Activated naive CD4-positive, alpha-beta T cell treated with anti-CD3 and anti-CD28 coated beads for 36 hours (primary cell): ENCODE measurements around the gene USP21. TPM values are rescaled to one million over a fixed set of nuclear protein-coding genes. Genes with fewer than 3 reads are reported as not detected.

Source experiments
- CTCF ChIA-PET: fragments of 350-600 bp; sonication (Branson Sonifier 250); formaldehyde crosslinking; loops from one replicate; lab custom pipeline; 2021; ENCODE audit warnings: antibody characterized with exemption; lab: Charles Lee
- DNase-seq: peaks from one replicate; pipeline ENCODE4 v3.0.0-alpha.2; 2020
- H3K27ac Mint-ChIP-seq: one replicate; pipeline ENCODE4 v1.8.0; 2021; ENCODE audit warnings: mild to moderate bottlenecking, mixed read lengths
- H3K27me3 Mint-ChIP-seq: one replicate; pipeline ENCODE4 v1.8.0; 2021; ENCODE audit warnings: low read depth, mixed read lengths
- H3K36me3 Mint-ChIP-seq: one replicate; pipeline ENCODE4 v1.8.0; 2021; ENCODE audit warnings: low read depth, mixed read lengths
- H3K4me1 Mint-ChIP-seq: one replicate; pipeline ENCODE4 v1.8.0; 2021; ENCODE audit warnings: low read depth, mixed read lengths
- H3K4me3 Mint-ChIP-seq: one replicate; pipeline ENCODE4 v1.8.0; 2021; ENCODE audit warnings: mild to moderate bottlenecking, moderate library complexity, mixed read lengths
- H3K9me3 Mint-ChIP-seq: one replicate; pipeline ENCODE4 v1.8.0; 2021; ENCODE audit warnings: mixed read lengths
- intact Hi-C: fragments of 100-400 bp; cut with micrococcal nuclease; formaldehyde crosslinking; loops from one replicate; pipeline ENCODE4 v1.15.1; 2023
- total RNA-seq, 2 experiments: library from RNA; stranded (reverse); gene quantifications; one replicate each; pipeline ENCODE4 v1.2.3, GENCODE V29; 2021

Gene USP21
- total RNA-seq, 2 experiments from 2014 or later = 35.7 to 36.1 TPM

DNA sequence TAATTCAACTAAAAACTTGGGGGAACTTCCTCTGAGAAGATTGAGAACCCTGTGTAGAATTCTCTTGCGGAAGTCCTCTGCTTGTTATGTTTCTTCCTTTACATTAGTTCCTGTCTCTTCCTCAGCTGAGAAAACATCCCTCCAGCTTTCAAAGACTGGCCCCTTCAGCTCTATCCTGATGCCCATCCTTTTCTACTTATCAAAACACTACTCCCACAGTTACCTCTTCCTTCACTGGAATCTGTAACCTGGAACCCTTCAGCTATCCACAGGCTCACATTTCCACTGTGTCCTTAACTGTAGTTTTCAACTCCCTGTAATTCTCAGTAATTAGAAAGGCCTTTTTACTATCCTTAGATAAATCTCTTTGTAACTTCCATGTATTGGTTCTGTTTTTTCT lies 20.9 kb upstream of the USP21 start:
- H3K4me1 Mint-ChIP-seq = peaks cover 4% of the 10 kb centered on the region
- peaks cover 2% of the 10 kb centered on the region for H3K36me3 Mint-ChIP-seq
- no peaks in the 10 kb centered on the region for H3K27me3 Mint-ChIP-seq
- H3K4me3 Mint-ChIP-seq = no peak overlapping the region
- CTCF ChIA-PET = interaction anchor here (0.6 to 7.8 kb wide), 16 partner anchors 9 to 304 kb away, joined by 3 to 45 read pairs (median 4); partner anchors contain the start of genes ARHGAP30 and KLHDC9
- no peaks in the 10 kb centered on the region for H3K9me3 Mint-ChIP-seq
- H3K27ac Mint-ChIP-seq = no peak overlapping the region
- intact Hi-C loops = loop anchor here (2.0 to 10.0 kb wide), 2 partner anchors 40 to 304 kb away; partner anchors contain the start of gene KLHDC9
- DNase-seq = no peak

DNA sequence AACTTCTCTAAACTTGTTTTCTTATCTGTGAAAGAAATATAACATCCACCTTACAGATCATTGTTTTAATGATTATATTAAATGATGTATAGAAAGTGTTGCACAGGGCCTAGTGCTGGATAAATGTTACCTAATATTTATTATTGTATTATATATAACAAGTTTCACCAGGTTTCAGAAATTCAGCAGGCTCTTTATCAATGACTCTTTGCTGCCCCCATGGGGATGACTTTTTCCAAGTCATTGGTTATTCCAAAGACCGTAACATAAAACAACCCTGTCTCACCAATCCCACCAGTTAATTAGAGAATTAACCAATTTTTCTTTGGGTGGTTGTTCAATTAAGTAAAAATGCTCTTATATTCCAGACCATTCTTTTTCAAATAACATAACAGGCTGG lies 19.5 kb upstream of the USP21 start:
- peaks cover 2% of the 10 kb centered on the region for H3K36me3 Mint-ChIP-seq
- no peak overlapping the region for H3K27ac Mint-ChIP-seq
- intact Hi-C loops = loop anchor here (1.0 to 10.0 kb wide), 4 partner anchors 41 to 305 kb away; partner anchors contain the start of gene KLHDC9
- no peaks in the 10 kb centered on the region for H3K27me3 Mint-ChIP-seq
- no peak overlapping the region for H3K4me3 Mint-ChIP-seq
- H3K4me1 Mint-ChIP-seq = peaks cover 4% of the 10 kb centered on the region
- CTCF ChIA-PET = interaction anchor here (0.5 to 7.8 kb wide), 8 partner anchors 8 to 143 kb away, joined by 3 to 45 read pairs (median 6); partner anchors contain the start of gene ARHGAP30
- no peaks in the 10 kb centered on the region for H3K9me3 Mint-ChIP-seq
- peak; percentile 71 for DNase-seq

DNA sequence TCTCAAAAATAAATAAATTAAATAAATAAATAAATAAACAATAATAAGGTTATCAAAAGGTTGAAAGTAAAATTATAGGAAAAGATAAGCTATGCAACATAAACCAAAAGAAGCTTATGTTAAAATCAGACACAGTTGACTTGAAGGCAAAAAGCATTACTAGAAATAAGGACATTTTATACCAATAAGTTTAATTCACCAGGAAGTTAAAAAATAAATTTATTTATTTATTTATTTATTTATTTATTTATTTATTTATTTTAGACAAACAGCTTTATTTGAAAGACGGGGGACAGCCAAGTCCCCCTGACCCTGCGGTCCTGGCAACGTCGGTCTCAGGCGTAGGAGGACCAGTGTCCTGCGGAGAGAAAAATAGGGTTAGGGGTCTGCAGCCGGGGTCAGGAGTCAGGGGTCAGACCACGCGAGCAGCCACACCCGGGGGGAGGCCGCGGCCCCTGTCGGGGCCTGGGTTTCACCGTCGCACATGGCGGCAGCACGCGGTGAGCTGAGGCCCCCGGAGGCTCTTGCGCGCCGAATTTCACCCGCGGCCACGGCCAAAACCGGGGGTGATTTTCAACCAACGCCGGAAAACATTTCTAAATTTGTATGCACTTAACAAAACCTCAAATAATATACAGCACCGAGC lies 18.4 kb upstream of the USP21 start:
- intact Hi-C loops = no loop called here
- H3K4me3 Mint-ChIP-seq = no peak overlapping the region
- H3K9me3 Mint-ChIP-seq = no peaks in the 10 kb centered on the region
- H3K4me1 Mint-ChIP-seq = peaks cover 4% of the 10 kb centered on the region
- no peaks in the 10 kb centered on the region for H3K36me3 Mint-ChIP-seq
- no peak for DNase-seq
- no peak overlapping the region for H3K27ac Mint-ChIP-seq
- CTCF ChIA-PET = interaction anchor here (0.7 to 7.8 kb wide), 11 partner anchors 8 to 187 kb away, joined by 3 to 45 read pairs (median 4); partner anchors contain the start of genes DEDD and PPOX
- H3K27me3 Mint-ChIP-seq = no peaks in the 10 kb centered on the region

DNA sequence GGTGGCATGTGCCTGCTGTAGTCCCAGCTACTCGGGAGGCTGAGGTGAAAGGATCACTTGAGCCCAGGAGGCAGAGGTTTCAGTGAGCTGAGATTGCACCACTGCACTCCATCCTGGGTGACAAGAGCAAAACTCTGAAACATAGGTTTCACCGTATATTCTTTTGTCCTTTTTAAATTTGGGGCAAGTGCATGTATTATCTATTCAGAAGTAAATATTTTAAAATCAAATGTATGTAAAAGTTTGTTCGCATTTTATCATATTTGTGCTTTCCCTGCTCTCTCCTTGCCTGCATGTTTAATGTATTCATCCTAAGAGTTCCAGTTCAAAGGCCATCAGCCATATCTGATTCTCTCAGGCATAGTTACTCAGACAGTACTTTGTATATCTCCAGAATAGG lies 13.5 kb upstream of the USP21 start:
- H3K27ac Mint-ChIP-seq = no peak overlapping the region
- no peaks in the 10 kb centered on the region for H3K36me3 Mint-ChIP-seq
- no peaks in the 10 kb centered on the region for H3K27me3 Mint-ChIP-seq
- H3K4me1 Mint-ChIP-seq = no peaks in the 10 kb centered on the region
- no peak for DNase-seq
- intact Hi-C loops = no loop called here
- H3K9me3 Mint-ChIP-seq = no peaks in the 10 kb centered on the region
- CTCF ChIA-PET = interaction anchor here (0.9 kb wide), 1 partner anchor 10 kb away, joined by 3 read pairs; no protein-coding TSS in a partner anchor
- H3K4me3 Mint-ChIP-seq = no peak overlapping the region

DNA sequence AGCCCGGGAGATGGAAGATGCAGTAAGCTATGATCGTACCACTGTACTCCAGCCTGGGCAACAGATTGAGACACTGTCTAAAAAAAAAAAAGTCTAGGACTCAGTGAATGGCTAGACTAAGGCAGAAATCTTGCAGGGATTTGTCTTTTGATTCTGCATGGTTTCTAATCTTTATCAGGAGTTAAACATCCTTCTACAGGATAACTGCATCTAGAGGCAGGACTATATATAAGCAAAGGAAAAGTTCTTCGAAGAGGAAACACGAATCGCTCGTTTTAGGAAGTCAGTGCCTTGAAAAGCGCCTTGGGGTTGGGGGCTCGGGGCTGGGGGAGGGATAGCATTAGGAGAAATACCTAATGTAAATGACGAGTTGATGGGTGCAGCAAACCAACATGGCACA lies 6.1 kb upstream of the USP21 start:
- peaks cover 16% of the 10 kb centered on the region for H3K4me1 Mint-ChIP-seq
- no peaks in the 10 kb centered on the region for H3K27me3 Mint-ChIP-seq
- DNase-seq = no peak
- peak overlapping the region; percentile 81 for H3K27ac Mint-ChIP-seq
- peaks cover 3% of the 10 kb centered on the region for H3K36me3 Mint-ChIP-seq
- peak overlapping the region; percentile 95 for H3K4me3 Mint-ChIP-seq
- CTCF ChIA-PET = interaction anchor here (1.3 to 2.5 kb wide), 3 partner anchors 12 to 49 kb away, joined by 3 to 22 read pairs (median 3); partner anchors contain the start of genes NDUFS2 and PPOX
- intact Hi-C loops = loop anchor here (1.0 kb wide), 5 partner anchors 21 to 107 kb away; partner anchors contain the start of gene DEDD
- H3K9me3 Mint-ChIP-seq = no peaks in the 10 kb centered on the region

DNA sequence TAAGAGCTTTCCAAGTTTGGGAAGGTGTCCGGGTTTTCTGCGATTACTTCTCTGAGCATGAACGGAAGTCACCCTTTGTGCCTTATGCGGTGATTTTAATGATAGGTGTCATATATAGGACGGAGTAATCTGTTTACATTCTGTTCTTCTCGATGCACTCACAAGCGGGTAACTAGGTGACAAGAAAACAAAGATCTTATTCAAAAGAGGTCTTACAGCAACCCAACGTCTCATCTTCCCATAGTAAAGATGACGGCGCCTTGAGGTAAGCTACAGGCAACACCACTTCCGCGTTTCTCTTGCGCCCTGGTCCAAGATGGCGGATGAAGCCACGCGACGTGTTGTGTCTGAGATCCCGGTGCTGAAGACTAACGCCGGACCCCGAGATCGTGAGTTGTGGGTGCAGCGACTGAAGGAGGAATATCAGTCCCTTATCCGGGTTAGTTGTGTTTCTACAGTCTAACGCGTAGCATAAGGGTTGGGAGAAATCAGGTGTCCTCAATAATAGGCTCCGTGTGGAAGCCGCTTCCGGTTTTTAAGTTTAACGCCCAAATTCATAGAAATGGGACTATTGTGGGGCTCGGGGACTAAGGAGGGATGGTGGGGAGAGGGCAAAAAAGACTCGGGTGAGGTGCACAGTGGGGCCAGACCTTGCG lies 5.5 kb upstream of the USP21 start, which contains the start of gene UFC1:
TSS of gene UFC1 (plus strand) at position 297 of the 656 bp plus-strand sequence. CDS start at position 317, 20 bp downstream.
- H3K9me3 Mint-ChIP-seq = no peaks in the 10 kb centered on the region
- H3K36me3 Mint-ChIP-seq = peaks cover 3% of the 10 kb centered on the region
- intact Hi-C loops = loop anchor here (1.0 kb wide), 5 partner anchors 22 to 108 kb away; partner anchors contain the start of gene DEDD
- H3K27me3 Mint-ChIP-seq = no peaks in the 10 kb centered on the region
- peak within 1 kb of the TSS; percentile 95 for H3K4me3 Mint-ChIP-seq
- peaks cover 22% of the 10 kb centered on the region for H3K4me1 Mint-ChIP-seq
- DNase-seq = peak; percentile 88
- CTCF ChIA-PET = interaction anchor here (1.3 to 2.5 kb wide), 2 partner anchors 12 to 49 kb away, joined by 3 to 22 read pairs; partner anchors contain the start of genes NDUFS2 and PPOX
- H3K27ac Mint-ChIP-seq = peak within 1 kb of the TSS; percentile 99

DNA sequence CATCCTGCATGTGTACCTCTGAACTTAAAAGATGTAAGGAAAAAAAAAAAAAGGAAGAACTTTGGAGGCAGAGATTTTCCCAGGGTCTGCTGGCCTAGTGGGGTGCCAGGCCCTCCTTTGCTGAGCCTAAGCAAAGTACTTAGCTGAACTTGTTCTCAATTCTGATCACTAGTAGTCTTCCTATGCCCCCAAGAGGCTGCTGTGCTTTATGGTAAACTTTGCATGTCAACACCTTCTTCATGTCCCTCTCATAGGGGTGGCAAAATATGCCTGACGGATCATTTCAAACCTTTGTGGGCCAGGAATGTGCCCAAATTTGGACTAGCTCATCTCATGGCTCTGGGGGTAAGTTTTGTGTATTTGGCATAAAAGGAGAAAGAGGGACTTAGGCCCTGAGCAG lies 1.4 kb upstream of the USP21 start:
- Mint-ChIP-seq H3K36me3 (peaks cover 14% of the 10 kb centered on the region), H3K27ac (peak overlapping the region; percentile 2), H3K9me3 (no peaks in the 10 kb centered on the region), H3K4me1 (peaks cover 54% of the 10 kb centered on the region), H3K4me3 (peak overlapping the region; percentile 5), H3K27me3 (no peaks in the 10 kb centered on the region)
- DNase-seq = no peak
- CTCF ChIA-PET = interaction anchor here (0.7 to 2.5 kb wide), 4 partner anchors 9 to 25 kb away, joined by 3 to 19 read pairs (median 4); partner anchors contain the start of gene PPOX
- intact Hi-C loops = loop anchor here (2.0 kb wide), 3 partner anchors 19 to 89 kb away; partner anchors contain the start of genes ARHGAP30, B4GALT3 and NDUFS2

DNA sequence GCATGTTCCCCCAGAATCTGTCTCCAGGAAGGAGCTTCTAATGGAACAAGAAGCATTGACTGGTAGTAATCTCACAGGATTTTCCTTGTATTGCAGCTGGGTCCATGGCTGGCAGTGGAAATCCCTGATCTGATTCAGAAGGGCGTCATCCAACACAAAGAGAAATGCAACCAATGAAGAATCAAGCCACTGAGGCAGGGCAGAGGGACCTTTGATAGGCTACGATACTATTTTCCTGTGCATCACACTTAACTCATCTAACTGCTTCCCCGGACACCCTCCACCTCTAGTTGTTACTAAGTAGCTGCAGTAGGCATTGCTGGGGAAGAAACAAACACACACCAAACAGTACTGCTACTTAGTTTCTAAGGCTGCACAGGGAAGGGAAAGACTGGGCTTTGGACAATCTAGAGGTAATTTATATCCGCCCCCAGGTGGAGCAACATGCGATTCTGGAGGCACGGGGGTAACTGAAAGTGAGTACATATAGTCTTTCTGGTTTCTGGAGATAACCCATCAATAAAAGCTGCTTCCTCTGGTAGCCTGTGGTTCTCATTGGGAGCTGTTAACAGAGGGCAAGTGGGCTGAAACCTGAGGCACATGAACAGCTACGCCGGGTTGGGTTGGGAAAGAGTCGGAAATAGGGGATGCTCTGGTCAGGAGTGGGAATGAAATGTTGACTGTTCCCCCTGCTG lies 837 bp upstream of the USP21 start:
- no peaks in the 10 kb centered on the region for H3K9me3 Mint-ChIP-seq
- DNase-seq = no peak
- peak overlapping the region; percentile 82 for H3K4me3 Mint-ChIP-seq
- H3K27me3 Mint-ChIP-seq = no peaks in the 10 kb centered on the region
- intact Hi-C loops = loop anchor here (2.0 kb wide), 3 partner anchors 18 to 90 kb away; partner anchors contain the start of genes ARHGAP30, B4GALT3 and NDUFS2
- H3K27ac Mint-ChIP-seq = no peak overlapping the region
- H3K36me3 Mint-ChIP-seq = peaks cover 18% of the 10 kb centered on the region
- H3K4me1 Mint-ChIP-seq = peaks cover 57% of the 10 kb centered on the region
- CTCF ChIA-PET = interaction anchor here (0.7 to 2.5 kb wide), 5 partner anchors 8 to 63 kb away, joined by 3 to 19 read pairs (median 3); partner anchors contain the start of gene PPOX

DNA sequence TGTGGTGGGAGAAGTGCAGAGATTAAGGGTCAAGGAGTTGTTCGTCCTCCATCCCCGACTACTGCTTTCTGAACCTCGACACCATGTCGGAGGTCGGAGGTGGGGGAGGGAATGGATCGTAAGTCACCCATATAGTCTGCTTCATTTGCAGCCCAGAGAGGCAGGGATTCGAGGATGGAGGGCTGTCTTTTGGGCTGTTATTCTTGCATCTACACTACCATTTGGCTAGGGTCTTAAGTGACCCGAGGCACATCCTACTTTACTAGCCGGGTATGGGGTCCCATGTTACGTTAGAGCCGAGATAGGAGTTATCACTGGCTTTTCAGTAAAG lies 578 bp downstream of the USP21 start:
- DNase-seq = no peak
- H3K4me1 Mint-ChIP-seq = peaks cover 57% of the 10 kb centered on the region
- CTCF ChIA-PET = no interaction called here
- H3K27ac Mint-ChIP-seq = peak overlapping the region; percentile 54
- peak overlapping the region; percentile 82 for H3K4me3 Mint-ChIP-seq
- no peaks in the 10 kb centered on the region for H3K27me3 Mint-ChIP-seq
- intact Hi-C loops = loop anchor here (2.0 kb wide), 3 partner anchors 17 to 91 kb away; partner anchors contain the start of genes ARHGAP30, B4GALT3 and NDUFS2
- peaks cover 20% of the 10 kb centered on the region for H3K36me3 Mint-ChIP-seq
- no peaks in the 10 kb centered on the region for H3K9me3 Mint-ChIP-seq

DNA sequence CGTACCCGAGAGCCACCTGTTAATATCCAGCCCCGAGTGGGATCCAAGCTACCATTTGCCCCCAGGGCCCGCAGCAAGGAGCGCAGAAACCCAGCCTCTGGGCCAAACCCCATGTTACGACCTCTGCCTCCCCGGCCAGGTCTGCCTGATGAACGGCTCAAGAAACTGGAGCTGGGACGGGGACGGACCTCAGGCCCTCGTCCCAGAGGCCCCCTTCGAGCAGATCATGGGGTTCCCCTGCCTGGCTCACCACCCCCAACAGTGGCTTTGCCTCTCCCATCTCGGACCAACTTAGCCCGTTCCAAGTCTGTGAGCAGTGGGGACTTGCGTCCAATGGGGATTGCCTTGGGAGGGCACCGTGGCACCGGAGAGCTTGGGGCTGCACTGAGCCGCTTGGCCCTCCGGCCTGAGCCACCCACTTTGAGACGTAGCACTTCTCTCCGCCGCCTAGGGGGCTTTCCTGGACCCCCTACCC lies 1.4 kb downstream of the USP21 start:
- H3K4me3 Mint-ChIP-seq = peak overlapping the region; percentile 82
- peaks cover 55% of the 10 kb centered on the region for H3K4me1 Mint-ChIP-seq
- no peak overlapping the region for H3K27ac Mint-ChIP-seq
- CTCF ChIA-PET = interaction anchor here (0.6 kb wide), 1 partner anchor 65 kb away, joined by 3 read pairs; the partner anchor contains the start of gene TOMM40L
- peaks cover 19% of the 10 kb centered on the region for H3K36me3 Mint-ChIP-seq
- DNase-seq = no peak
- no peaks in the 10 kb centered on the region for H3K9me3 Mint-ChIP-seq
- intact Hi-C loops = no loop called here
- no peaks in the 10 kb centered on the region for H3K27me3 Mint-ChIP-seq

DNA sequence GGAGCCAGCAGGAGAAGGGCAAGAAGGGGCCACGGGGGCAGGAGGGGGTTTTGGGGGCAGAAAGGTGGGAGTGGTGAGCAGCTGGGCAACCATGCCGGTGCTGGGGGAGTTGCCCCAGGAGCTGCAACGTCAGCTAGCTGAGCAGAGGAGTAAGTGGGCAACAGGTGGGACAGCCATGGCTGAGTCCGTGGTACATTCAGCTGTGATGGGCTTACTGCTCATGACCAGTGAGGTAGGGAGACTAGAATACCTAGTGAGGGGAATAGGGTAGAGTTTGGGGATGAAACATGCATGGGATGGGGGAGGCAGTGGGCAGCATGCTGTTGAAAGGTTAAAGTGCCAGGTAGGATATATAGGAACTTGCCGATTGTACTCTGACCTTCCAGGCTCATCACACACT lies 2.4 kb downstream of the USP21 start:
- Mint-ChIP-seq H3K36me3 (peaks cover 19% of the 10 kb centered on the region), H3K4me3 (no peak overlapping the region), H3K4me1 (peaks cover 55% of the 10 kb centered on the region), H3K9me3 (no peaks in the 10 kb centered on the region), H3K27ac (no peak overlapping the region), H3K27me3 (no peaks in the 10 kb centered on the region)
- DNase-seq = no peak
- intact Hi-C loops = no loop called here
- CTCF ChIA-PET = interaction anchor here (0.5 to 1.3 kb wide), 6 partner anchors 10 to 228 kb away, joined by 3 to 4 read pairs (median 3); no protein-coding TSS in a partner anchor
